ENCODE measurements around the gene SEMA7A.

DNA sequence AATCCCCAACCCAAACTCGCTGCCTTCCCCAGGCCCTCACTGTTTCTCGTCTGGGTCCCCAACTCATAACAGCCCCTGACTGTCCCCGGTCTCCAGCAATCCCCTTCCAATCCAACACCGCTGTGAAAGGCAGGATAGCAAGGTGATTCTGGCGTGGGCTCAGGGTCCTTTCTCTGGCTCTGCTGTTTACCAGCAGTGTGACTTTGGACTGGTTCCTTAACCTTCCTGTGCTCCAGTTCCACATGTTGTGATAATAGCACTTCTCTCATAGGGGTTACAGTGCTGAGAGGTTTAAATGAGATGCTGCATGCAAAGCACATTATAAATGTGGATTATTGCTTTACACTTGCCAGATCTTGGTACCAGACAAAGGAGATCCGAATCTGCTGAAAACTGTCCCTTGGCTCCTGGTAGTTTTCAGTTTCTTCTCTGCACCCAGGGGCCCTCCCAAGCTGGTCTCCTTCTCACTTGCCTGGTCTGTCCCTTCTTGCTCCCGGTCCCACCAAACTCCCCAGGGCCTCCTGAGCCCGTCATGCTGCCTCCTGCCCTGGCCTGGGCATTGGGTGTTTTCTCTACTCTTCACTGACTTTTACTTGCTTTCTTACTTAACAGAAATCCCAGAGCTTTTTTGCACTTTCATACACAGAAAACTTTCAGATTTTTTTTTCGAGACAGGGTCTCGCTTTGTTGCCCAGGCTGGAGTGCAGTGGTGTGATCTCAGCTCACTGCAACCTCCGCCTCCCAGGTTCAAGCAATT is 39.5 kb downstream of the SEMA7A start:
- TF ChIP-seq CTCF (conservative IDR thresholded peaks at IDR 0.05) (no peak), ZFX (IDR thresholded peaks at IDR 0.05) (no peak)

Measured in C4-2B (cell line).